Astrocyte of the spinal cord (primary cell): ENCODE data around the gene POTEE.
"Not testable (repeated sequence)": the region's sequence is repeated elsewhere in the genome, so short reads cannot be mapped to it uniquely, and the experiment has no call there.

ENCODE experiments used
- DNase-seq: peaks from one replicate; pipeline ENCODE4 v3.0.0; 2011; ENCODE audit warnings: low read depth, low spot score
- H3K4me3 ChIP-seq: 2 replicates; pipeline ENCODE4 v1.5.1; 2011; ENCODE audit warnings: low read depth, mild to moderate bottlenecking, low read length, moderate library complexity
- CTCF ChIP-seq: IDR thresholded peaks from 2 replicates; pipeline ENCODE4 v1.5.1; 2012; ENCODE audit warnings: low read depth, mild to moderate bottlenecking, low read length, inconsistent platforms
- in situ Hi-C: cut with HindIII; loops from 2 replicates; pipeline ENCODE4 v1.10.0; 2017; ENCODE audit warnings: low sequenced_read_pairs

The POTEE gene

GRCh38 chr2:131209030-131209772 lies at the start of gene POTEE:
TSS of gene POTEE (plus strand) at chr2:131209536. CDS start at chr2:131218403, 8,867 bp downstream.
- H3K4me3 ChIP-seq, in situ Hi-C loops, DNase-seq: not testable (repeated sequence)

- not testable (repeated sequence) for H3K4me3 ChIP-seq
Measured at GRCh38 chr2:131165562-131165961, 43.8 kb upstream of the POTEE start.

GRCh38 chr2:131168538-131168937 lies 40.8 kb upstream of the POTEE start:
- in situ Hi-C loops = no loop called here
- no peak for TF ChIP-seq CTCF

More at GRCh38 chr2:131165562-131165961, 43.8 kb upstream of the POTEE start:
- in situ Hi-C loops, DNase-seq: not testable (repeated sequence)

GRCh38 chr2:131178050-131178449 lies 31.3 kb upstream of the POTEE start:
- H3K4me3 ChIP-seq, in situ Hi-C loops, DNase-seq: not testable (repeated sequence)

More at GRCh38 chr2:131168538-131168937, 40.8 kb upstream of the POTEE start:
- no peak overlapping the region for H3K4me3 ChIP-seq
- no peak for DNase-seq

GRCh38 chr2:131178721-131179418 lies 30.5 kb upstream of the POTEE start:
- DNase-seq, H3K4me3 ChIP-seq, in situ Hi-C loops: not testable (repeated sequence)

GRCh38 chr2:131181451-131181850 lies 27.9 kb upstream of the POTEE start:
- H3K4me3 ChIP-seq, DNase-seq, in situ Hi-C loops: not testable (repeated sequence)

GRCh38 chr2:131193421-131193820 lies 15.9 kb upstream of the POTEE start:
- in situ Hi-C loops, H3K4me3 ChIP-seq: not testable (repeated sequence)

GRCh38 chr2:131196186-131196585 lies 13.2 kb upstream of the POTEE start:
- in situ Hi-C loops, H3K4me3 ChIP-seq, DNase-seq: not testable (repeated sequence)

More at GRCh38 chr2:131193421-131193820, 15.9 kb upstream of the POTEE start:
- DNase-seq = not testable (repeated sequence)

- TF ChIP-seq CTCF = no peak
- no peak for DNase-seq
- in situ Hi-C loops = no loop called here
- no peak overlapping the region for H3K4me3 ChIP-seq
Measured at GRCh38 chr2:131201098-131201497, 8.2 kb upstream of the POTEE start.

GRCh38 chr2:131207839-131208238 lies 1.5 kb upstream of the POTEE start:
- in situ Hi-C loops, H3K4me3 ChIP-seq, DNase-seq: not testable (repeated sequence)

- in situ Hi-C loops, DNase-seq, H3K4me3 ChIP-seq: not testable (repeated sequence)
Measured at GRCh38 chr2:131209773-131210104, 403 bp downstream of the POTEE start.

GRCh38 chr2:131210434-131211211 lies 1.3 kb downstream of the POTEE start:
- H3K4me3 ChIP-seq, DNase-seq, in situ Hi-C loops: not testable (repeated sequence)

GRCh38 chr2:131217238-131217986 lies 8.1 kb downstream of the POTEE start:
- H3K4me3 ChIP-seq, DNase-seq, in situ Hi-C loops: not testable (repeated sequence)
